IPS-18c (cell line): ENCODE measurements around the gene BPI.
"Not testable (repeated sequence)": the region's sequence is repeated elsewhere in the genome, so short reads cannot be mapped to it uniquely, and the experiment has no call there.

ENCODE experiments used
- H3K4me3 ChIP-seq: 2 replicates; pipeline ENCODE4 v1.7.0; 2013; ENCODE audit warnings: low read depth, mild to moderate bottlenecking, low read length, moderate library complexity; ENCODE audit not compliant: insufficient read depth
- H3K9me3 ChIP-seq: one replicate; pipeline ENCODE4 v1.6.1; 2013; ENCODE audit warnings: mild to moderate bottlenecking, low read length, moderate library complexity; ENCODE audit not compliant: control insufficient read depth, insufficient read depth

The BPI gene

GRCh38 chr20:38363004-38363747 is 59.2 kb downstream of the BPI start:
- H3K4me3 ChIP-seq: no peak overlapping the region
- H3K9me3 ChIP-seq: no peaks in the 10 kb centered on the region

- no peaks in the 10 kb centered on the region for H3K9me3 ChIP-seq
- no peak overlapping the region for H3K4me3 ChIP-seq
Measured at GRCh38 chr20:38369389-38369788, 65.4 kb downstream of the BPI start.

GRCh38 chr20:38372806-38373205 is 68.8 kb downstream of the BPI start:
- Histone ChIP-seq H3K9me3 (no peaks in the 10 kb centered on the region), H3K4me3 (no peak overlapping the region)

- H3K9me3 ChIP-seq: no peaks in the 10 kb centered on the region
- no peak overlapping the region for H3K4me3 ChIP-seq
Measured at GRCh38 chr20:38373231-38373867, 69.4 kb downstream of the BPI start.

- Histone ChIP-seq H3K4me3 (no peak overlapping the region), H3K9me3 (no peaks in the 10 kb centered on the region)
Measured at GRCh38 chr20:38373898-38374297, 69.9 kb downstream of the BPI start.

GRCh38 chr20:38377039-38377685 is 73.2 kb downstream of the BPI start:
- H3K9me3 ChIP-seq: no peaks in the 10 kb centered on the region
- H3K4me3 ChIP-seq: no peak overlapping the region

GRCh38 chr20:38377838-38378237 is 73.9 kb downstream of the BPI start:
- H3K4me3 ChIP-seq, H3K9me3 ChIP-seq: not testable (repeated sequence)

GRCh38 chr20:38383147-38383546 is 79.2 kb downstream of the BPI start:
- Histone ChIP-seq H3K9me3 (no peaks in the 10 kb centered on the region), H3K4me3 (no peak overlapping the region)

- Histone ChIP-seq H3K4me3 (no peak overlapping the region), H3K9me3 (no peaks in the 10 kb centered on the region)
Measured at GRCh38 chr20:38386004-38386403, 82.0 kb downstream of the BPI start.

- Histone ChIP-seq H3K9me3 (no peaks in the 10 kb centered on the region), H3K4me3 (no peak overlapping the region)
Measured at GRCh38 chr20:38386851-38387250, 82.9 kb downstream of the BPI start.
